AG09309 (cell line): Measurements from ENCODE around the gene FOXK2.

ENCODE experiments used
- DNase-seq: peaks from one replicate; pipeline ENCODE4 v3.0.0-alpha.2; 2010; ENCODE audit warnings: low read depth
- H3K4me3 ChIP-seq: 2 replicates; pipeline ENCODE4 v1.5.1; 2011; ENCODE audit warnings: mild to moderate bottlenecking, low read depth, low read length, moderate library complexity; ENCODE audit not compliant: control insufficient read depth
- TF ChIP-seq, protein P1 (sequence below): IDR thresholded peaks from 2 replicates; pipeline ENCODE4 v1.5.1; 2011; ENCODE audit warnings: mild to moderate bottlenecking, low read depth, low read length, inconsistent platforms; ENCODE audit not compliant: insufficient read depth, control insufficient read depth; ENCODE audit errors: missing control alignments

FOXK2 gene

DNA sequence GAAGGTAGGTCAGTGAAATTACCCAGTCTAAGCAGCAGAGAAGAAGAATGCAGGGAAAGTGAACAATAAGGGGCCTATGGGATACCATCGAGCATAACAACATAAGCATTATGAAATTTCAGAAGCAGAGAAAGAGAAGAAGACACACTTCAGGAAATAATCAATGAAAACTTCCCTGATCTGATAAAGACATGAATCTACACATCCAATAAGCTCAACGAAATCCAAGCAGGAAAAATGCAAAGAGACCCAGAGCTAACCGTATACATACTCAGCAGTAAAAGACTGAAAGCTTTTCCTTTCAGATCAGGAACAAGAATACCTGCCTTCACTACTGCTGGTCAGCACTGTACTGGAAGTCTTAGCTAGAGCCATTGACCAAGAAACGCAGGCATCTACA, 90.1 kb downstream of the FOXK2 start:
- TF ChIP-seq, protein P1, sequence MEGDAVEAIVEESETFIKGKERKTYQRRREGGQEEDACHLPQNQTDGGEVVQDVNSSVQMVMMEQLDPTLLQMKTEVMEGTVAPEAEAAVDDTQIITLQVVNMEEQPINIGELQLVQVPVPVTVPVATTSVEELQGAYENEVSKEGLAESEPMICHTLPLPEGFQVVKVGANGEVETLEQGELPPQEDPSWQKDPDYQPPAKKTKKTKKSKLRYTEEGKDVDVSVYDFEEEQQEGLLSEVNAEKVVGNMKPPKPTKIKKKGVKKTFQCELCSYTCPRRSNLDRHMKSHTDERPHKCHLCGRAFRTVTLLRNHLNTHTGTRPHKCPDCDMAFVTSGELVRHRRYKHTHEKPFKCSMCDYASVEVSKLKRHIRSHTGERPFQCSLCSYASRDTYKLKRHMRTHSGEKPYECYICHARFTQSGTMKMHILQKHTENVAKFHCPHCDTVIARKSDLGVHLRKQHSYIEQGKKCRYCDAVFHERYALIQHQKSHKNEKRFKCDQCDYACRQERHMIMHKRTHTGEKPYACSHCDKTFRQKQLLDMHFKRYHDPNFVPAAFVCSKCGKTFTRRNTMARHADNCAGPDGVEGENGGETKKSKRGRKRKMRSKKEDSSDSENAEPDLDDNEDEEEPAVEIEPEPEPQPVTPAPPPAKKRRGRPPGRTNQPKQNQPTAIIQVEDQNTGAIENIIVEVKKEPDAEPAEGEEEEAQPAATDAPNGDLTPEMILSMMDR = no peak
- H3K4me3 ChIP-seq = no peak overlapping the region
- DNase-seq = no peak

DNA sequence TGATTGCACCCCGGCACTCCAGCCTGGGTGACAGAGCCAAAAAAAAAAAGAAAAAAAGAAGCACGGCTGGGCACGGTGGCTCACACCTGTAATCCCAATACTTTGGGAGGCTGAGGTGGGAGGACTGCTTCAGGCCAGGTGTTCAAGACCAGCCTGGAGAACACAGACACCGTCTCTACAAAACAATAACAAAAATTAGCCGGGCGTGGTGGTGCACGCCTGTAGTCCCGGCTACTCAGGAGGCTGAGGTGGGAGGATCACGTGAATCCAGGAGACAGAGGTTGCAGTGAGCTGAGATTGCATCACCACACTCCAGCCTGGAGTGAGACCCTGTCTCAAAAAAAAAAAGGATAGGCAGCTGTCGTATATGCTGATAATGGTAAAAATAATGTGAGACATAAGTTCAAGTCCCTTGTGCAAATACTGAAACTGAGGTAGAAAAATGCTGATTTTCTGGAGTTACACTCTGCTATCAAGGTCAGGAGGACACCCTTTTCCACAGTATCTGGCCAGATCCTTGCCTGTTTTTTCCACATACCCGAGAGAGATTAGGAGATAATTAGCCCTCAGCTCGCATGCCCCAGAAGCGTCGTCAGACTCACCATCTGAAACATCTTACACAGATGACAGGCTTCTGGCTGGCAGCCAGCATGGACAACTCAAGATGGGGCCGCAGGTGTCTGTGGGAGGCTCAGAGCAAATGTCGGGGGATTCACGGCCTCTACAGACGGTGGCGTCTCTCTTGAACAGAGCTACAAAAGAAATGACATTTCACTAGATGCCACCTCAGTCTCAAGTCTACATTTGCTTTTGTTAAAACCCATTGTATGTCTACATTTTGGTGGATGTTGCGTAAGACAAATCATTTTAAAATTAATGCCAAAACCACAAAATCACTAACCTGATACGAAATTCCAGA, 91.9 kb downstream of the FOXK2 start:
- H3K4me3 ChIP-seq = no peak overlapping the region
- TF ChIP-seq, protein P1 = no peak
- DNase-seq = no peak

DNA sequence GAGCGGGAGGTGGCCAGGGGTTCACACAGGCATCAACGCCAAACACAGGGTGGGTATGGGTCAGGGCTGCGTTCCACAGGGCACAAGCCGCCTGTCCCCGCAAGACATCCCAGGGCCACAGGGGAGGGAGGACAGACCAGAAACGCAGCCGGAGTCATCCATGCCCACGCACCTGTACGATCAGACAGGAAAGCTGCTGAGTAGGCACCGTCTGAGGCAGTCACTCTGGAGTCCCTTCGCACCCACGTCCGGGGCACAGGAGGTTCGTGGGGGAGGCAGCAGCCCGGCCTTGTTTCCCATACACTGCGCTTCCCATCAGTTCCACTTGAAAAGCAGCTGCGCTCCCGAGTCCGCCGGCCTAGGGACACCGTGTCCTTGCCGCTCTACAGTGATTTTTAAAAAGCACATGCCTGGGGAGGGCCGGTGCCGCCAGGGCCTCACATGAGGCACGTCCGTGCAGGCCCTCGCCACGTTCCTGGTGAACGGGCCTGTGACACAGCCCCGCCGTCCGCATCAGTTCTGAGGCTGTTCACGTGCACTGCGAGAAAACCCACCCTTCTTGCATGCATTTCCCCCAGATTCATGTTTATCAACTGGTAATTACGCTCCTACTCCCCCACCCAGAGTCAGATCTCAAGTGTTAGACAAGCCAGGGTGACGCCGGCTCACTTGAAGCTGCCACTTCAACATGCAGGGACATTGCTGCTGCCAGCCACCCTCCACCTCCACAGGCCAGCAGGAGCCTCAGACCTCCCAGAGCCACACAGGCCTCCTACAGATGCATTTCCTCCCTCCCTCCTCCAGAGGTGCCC, 94.0 kb downstream of the FOXK2 start:
- no peak overlapping the region for H3K4me3 ChIP-seq
- TF ChIP-seq, protein P1 = no peak
- DNase-seq = no peak

DNA sequence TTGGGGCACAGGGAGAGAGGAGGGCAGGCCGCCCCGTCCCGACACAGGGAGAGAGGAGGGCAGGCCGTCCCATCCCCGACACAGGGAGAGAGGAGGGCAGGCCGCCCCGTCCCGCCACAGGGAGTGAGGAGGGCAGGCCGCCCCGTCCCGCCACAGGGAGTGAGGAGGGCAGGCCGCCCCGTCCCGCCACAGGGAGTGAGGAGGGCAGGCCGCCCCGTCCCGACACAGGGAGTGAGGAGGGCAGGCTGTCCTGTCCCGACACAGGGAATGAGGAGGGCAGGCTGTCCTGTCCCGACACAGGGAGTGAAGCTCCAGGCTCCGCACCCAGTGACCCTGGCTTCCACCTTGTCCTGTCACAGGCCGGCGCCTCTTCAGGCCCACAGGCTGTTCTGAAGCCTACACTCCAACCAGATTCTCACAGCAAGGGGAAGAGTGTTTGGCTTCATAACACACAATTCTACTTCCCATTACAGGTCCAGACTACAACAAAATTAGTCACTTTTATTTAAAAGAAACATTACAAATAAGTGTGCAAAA, 94.6 kb downstream of the FOXK2 start:
- TF ChIP-seq, protein P1 = no peak

DNA sequence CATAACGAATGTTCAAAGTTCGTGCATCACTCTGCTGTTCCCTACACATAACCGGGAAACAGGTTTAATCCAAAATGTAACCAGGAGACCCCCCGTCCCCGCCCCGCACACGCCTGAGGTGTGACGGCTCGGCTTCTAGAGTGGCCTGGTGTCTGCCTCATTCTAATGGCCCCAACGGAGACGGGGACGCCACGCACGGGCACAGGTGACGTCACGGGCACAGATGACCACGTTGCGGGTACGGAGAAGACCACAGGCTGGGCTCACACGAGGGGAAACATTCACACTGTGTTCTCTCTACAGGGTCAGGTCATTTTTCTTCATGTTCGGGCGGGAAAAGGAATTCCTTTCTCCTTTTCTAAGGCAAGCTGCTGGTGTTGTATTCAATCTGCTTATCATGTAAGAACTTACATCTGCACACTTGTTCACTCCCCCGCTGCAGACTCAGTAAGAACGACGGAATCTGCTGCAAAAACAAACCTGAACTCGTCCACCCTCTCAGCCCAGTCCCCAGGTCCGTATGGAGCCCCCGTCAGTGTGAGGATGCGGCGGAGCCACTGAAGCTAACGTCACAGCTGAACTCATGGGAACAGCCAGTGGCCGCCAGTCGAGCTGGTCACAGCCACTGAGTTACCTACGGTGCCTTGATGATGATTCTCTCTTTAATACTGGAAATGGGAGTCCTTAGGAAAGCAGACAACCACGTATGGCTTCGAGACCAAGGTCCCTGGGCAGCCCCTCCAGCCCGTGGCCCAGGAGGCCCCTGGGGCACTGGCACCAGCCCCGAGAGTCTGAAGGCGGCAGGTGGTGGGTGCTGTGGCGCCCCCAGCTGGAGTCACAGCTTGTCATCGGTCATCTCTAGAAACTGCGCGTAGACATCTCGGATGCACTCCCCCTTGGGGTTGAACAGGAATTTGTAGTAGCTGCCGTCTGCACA, 95.8 kb downstream of the FOXK2 start:
- no peak overlapping the region for H3K4me3 ChIP-seq
- no peak for DNase-seq

More for the DNA sequence above, 94.6 kb downstream of the FOXK2 start:
- no peak overlapping the region for H3K4me3 ChIP-seq
- DNase-seq = no peak

More for the DNA sequence above, 95.8 kb downstream of the FOXK2 start:
- TF ChIP-seq, protein P1 = no peak
